Measurements from ENCODE around the gene RFX2. TPM values are rescaled to one million over a fixed set of nuclear protein-coding genes. Genes with fewer than 3 reads are reported as not detected.

RFX2 gene
- total RNA-seq, 1 donor from 2014 or later, result 3.2 TPM

DNA sequence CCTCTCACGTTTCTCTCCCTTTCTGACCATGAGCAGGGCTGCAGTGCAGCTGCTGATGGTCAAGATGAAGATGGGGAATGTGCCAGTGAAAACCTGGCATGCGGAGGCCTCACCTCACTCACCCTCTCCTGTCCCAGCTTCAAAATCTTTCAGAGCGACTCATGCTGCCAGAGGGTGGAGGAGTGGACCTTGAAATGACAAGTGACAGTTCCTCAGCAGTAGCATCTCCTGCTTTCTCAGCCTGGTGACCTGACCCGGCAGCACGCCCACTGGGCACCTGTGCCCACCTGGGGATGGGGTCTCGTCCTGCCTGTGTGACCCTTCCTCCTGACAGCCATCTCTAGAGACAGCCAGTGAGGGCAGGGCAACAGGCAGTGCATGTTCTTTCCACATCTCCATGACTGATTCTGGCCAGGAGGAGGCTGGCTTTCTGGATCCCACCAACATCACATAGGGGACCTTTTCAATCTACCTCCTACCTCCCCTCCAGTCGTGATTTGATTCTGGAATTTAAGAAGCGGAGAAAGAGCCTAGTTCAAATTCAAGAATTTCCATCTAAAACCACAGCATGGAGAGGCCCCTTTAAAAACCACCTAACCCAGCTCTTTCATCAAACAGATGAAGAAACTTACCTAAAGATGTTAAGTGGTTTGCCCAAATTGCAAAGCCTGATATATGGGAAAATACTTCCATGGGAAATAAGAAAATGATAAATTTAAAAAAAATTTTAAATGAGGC is 45.8 kb downstream of the RFX2 start:
- Histone ChIP-seq H2AFZ (ENCODE audit: low read depth, low read length) (no peak overlapping the region), H3K36me3 (ENCODE audit: insufficient read depth, low read length) (no peaks in the 10 kb centered on the region), H3K9ac (ENCODE audit: low read length) (no peak overlapping the region), H3K9me3 (ENCODE audit: insufficient read depth, low read depth, low read length) (no peaks in the 10 kb centered on the region), H4K20me1 (ENCODE audit: insufficient read depth, low read length) (no peaks in the 10 kb centered on the region), H3K27ac (ENCODE audit: low read depth, low read length) (no peak overlapping the region), H3K4me3 (ENCODE audit: insufficient read depth, low read depth, low read length) (no peak overlapping the region), H3K4me2 (ENCODE audit: low read length) (no peak overlapping the region), H3K27me3 (ENCODE audit: insufficient read depth, low read length) (no peaks in the 10 kb centered on the region), H3K79me2 (ENCODE audit: insufficient read depth, low read length) (peaks cover 3% of the 10 kb centered on the region), H3K4me1 (ENCODE audit: insufficient read depth, low read length) (peaks cover 64% of the 10 kb centered on the region)
- H3K4me3 Mint-ChIP-seq (ENCODE audit: unreplicated experiment), result no peak overlapping the region
- no peak for DNase-seq (ENCODE audit: low read depth)
- peaks cover 21% of the 10 kb centered on the region for H3K4me1 Mint-ChIP-seq (ENCODE audit: low read depth, unreplicated experiment)
- peaks cover 6% of the 10 kb centered on the region for H3K9me3 Mint-ChIP-seq (ENCODE audit: unreplicated experiment)
- H3K27me3 Mint-ChIP-seq (ENCODE audit: low read depth, unreplicated experiment), result peaks cover 40% of the 10 kb centered on the region
- peak overlapping the region; percentile 8 for H3K27ac Mint-ChIP-seq (ENCODE audit: unreplicated experiment)
- FAIRE-seq, result no peak
- TF ChIP-seq, protein P1, sequence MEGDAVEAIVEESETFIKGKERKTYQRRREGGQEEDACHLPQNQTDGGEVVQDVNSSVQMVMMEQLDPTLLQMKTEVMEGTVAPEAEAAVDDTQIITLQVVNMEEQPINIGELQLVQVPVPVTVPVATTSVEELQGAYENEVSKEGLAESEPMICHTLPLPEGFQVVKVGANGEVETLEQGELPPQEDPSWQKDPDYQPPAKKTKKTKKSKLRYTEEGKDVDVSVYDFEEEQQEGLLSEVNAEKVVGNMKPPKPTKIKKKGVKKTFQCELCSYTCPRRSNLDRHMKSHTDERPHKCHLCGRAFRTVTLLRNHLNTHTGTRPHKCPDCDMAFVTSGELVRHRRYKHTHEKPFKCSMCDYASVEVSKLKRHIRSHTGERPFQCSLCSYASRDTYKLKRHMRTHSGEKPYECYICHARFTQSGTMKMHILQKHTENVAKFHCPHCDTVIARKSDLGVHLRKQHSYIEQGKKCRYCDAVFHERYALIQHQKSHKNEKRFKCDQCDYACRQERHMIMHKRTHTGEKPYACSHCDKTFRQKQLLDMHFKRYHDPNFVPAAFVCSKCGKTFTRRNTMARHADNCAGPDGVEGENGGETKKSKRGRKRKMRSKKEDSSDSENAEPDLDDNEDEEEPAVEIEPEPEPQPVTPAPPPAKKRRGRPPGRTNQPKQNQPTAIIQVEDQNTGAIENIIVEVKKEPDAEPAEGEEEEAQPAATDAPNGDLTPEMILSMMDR (IDR thresholded peaks at IDR 0.05; ENCODE audit: insufficient read depth, low read depth, low read length), result no peak
- TF ChIP-seq EZH2 (IDR thresholded peaks at IDR 0.05; ENCODE audit: insufficient read depth, low read length), result no peak
- H3K36me3 Mint-ChIP-seq (ENCODE audit: low read depth, unreplicated experiment), result no peaks in the 10 kb centered on the region

DNA sequence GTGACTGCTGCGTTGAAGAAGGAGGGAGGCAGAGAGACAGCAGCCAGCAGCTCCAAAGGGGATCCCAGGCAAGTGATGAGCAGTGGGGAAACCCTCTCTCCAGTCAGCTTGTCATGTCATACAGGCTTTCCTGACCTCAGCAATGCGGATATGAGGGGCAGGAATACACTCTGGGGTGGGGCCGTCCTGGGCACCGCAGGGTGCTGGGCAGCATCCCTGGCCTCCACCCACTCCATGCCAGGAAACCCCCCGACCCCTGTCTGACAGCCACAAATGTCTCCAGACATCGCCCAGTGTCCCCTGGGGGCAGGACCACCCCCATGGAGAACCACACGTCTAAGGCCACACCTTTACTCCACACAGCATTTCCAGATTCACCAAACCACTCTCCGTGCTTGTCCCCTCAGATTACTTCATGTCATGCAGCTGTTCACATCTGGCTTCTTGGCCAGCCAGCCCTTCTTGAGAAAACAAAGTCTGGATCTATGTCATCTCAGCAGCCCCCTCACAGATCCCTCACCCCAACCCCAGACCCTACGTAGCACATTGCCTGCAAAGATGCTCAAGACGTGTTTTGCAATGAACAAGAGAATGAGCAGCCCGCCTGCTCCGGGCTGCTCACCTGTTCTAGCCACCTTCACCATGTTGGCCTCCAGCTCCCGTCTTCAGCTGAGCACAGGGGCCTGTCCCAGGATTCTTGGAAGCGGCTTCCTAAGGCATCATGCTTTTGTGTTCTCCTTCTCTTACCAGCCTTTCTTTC is 46.5 kb downstream of the RFX2 start:
- Histone ChIP-seq H3K9me3 (ENCODE audit: insufficient read depth, low read depth, low read length) (no peaks in the 10 kb centered on the region), H2AFZ (ENCODE audit: low read depth, low read length) (no peak overlapping the region), H3K27me3 (ENCODE audit: insufficient read depth, low read length) (no peaks in the 10 kb centered on the region), H3K79me2 (ENCODE audit: insufficient read depth, low read length) (peaks cover 3% of the 10 kb centered on the region), H3K27ac (ENCODE audit: low read depth, low read length) (no peak overlapping the region), H3K9ac (ENCODE audit: low read length) (no peak overlapping the region), H3K36me3 (ENCODE audit: insufficient read depth, low read length) (no peaks in the 10 kb centered on the region), H4K20me1 (ENCODE audit: insufficient read depth, low read length) (no peaks in the 10 kb centered on the region), H3K4me1 (ENCODE audit: insufficient read depth, low read length) (peaks cover 64% of the 10 kb centered on the region), H3K4me3 (ENCODE audit: insufficient read depth, low read depth, low read length) (no peak overlapping the region), H3K4me2 (ENCODE audit: low read length) (no peak overlapping the region)
- DNase-seq (ENCODE audit: low read depth) (no peak), FAIRE-seq (no peak)
- H3K9me3 Mint-ChIP-seq (ENCODE audit: unreplicated experiment), result peaks cover 6% of the 10 kb centered on the region
- no peak overlapping the region for H3K4me3 Mint-ChIP-seq (ENCODE audit: unreplicated experiment)
- no peak overlapping the region for H3K27ac Mint-ChIP-seq (ENCODE audit: unreplicated experiment)
- H3K36me3 Mint-ChIP-seq (ENCODE audit: low read depth, unreplicated experiment), result no peaks in the 10 kb centered on the region
- H3K4me1 Mint-ChIP-seq (ENCODE audit: low read depth, unreplicated experiment), result peaks cover 21% of the 10 kb centered on the region
- H3K27me3 Mint-ChIP-seq (ENCODE audit: low read depth, unreplicated experiment), result peaks cover 34% of the 10 kb centered on the region
- TF ChIP-seq EZH2 (IDR thresholded peaks at IDR 0.05; ENCODE audit: insufficient read depth, low read length), result no peak
- TF ChIP-seq, protein P1 (IDR thresholded peaks at IDR 0.05; ENCODE audit: insufficient read depth, low read depth, low read length), result no peak
